A549 (cell line): ENCODE results near the gene SORCS3. TPM values are rescaled to one million over a fixed set of nuclear protein-coding genes. Genes with fewer than 3 reads are reported as not detected.

Source experiments
- ATAC-seq, 2 experiments: fragments of 200-7000 bp in 1 of 2; fragments of >200 bp in 1 of 2; cut with Nextera tagmentation in 1 of 2; cut with Tn5 transposase in 1 of 2; 3 replicates each; pipeline versions ENCODE4 v1.8.0 to v1.9.1; 2018 to 2020; ENCODE audit warnings: mild to moderate bottlenecking in 1 of 2, moderate library complexity in 1 of 2
- CTCF ChIA-PET: fragments of 300-600 bp; sonication (Branson Sonifier 250); formaldehyde crosslinking; extraction: SDS; loops from one replicate; lab custom pipeline; 2021; ENCODE audit warnings: antibody characterized with exemption, inconsistent platforms; lab: Yijun Ruan, JAX
- POLR2A ChIA-PET: fragments of 350-600 bp; formaldehyde crosslinking; extraction: SDS; loops from one replicate; lab custom pipeline; 2021; ENCODE audit warnings: antibody characterized with exemption, inconsistent platforms; lab: Yijun Ruan, JAX
- DNase-seq, 2 experiments: peaks; one replicate each; pipeline versions ENCODE4 v3.0.0 to v3.0.0-alpha.2; 2011 to 2016; ENCODE audit warnings: low read depth in 1 of 2, low spot score in 1 of 2
- FAIRE-seq: peaks from 2 replicates; lab custom pipeline; 2011; peaks lifted over from hg19 to GRCh38; lab: Jason Lieb, UNC
- H3K27ac ChIP-seq, 2 experiments: fragments of >200 bp; sonication (Bioruptor Twin); formaldehyde crosslinking; 3 replicates each; pipeline ENCODE4 v1.5.1; 2016 to 2017
- H3K4me1 ChIP-seq: fragments of >200 bp; sonication (Bioruptor Twin); formaldehyde crosslinking; 3 replicates; pipeline ENCODE4 v1.6.1; 2016
- H3K4me2 ChIP-seq: fragments of >200 bp; sonication (Bioruptor Twin); formaldehyde crosslinking; 3 replicates; pipeline ENCODE4 v1.6.1; 2016
- H3K4me3 ChIP-seq: fragments of >200 bp; sonication (Bioruptor Twin); formaldehyde crosslinking; 3 replicates; pipeline ENCODE4 v1.5.1; 2016
- H3K9me3 ChIP-seq: fragments of >200 bp; sonication (Bioruptor Twin); formaldehyde crosslinking; 3 replicates; pipeline ENCODE4 v1.6.1; 2016
- ATOH8 ChIP-seq: fragments of 250-450 bp; sonication (Bioruptor Pico); IDR thresholded peaks from 2 replicates; pipeline ENCODE4 v1.5.0; 2020; ENCODE audit warnings: low read depth, mild to moderate bottlenecking, moderate library complexity
- CBX2 ChIP-seq: fragments of 200-600 bp; sonication (generic); IDR thresholded peaks from 2 replicates; pipeline ENCODE4 v1.6.1; 2016; ENCODE audit warnings: low read depth, mild to moderate bottlenecking, borderline replicate concordance
- EHF ChIP-seq: fragments of 250-450 bp; sonication (Bioruptor Pico); IDR thresholded peaks from 2 replicates; pipeline ENCODE4 v1.5.0; 2020; ENCODE audit warnings: mild to moderate bottlenecking
- EHMT2 ChIP-seq: fragments of 200-600 bp; sonication (generic); IDR thresholded peaks from 2 replicates; pipeline ENCODE4 v1.6.1; 2016; ENCODE audit warnings: antibody characterized with exemption, low read depth, mild to moderate bottlenecking, moderate library complexity
- EP300 ChIP-seq, 2 experiments: fragments of >200 bp; sonication (Bioruptor Twin); formaldehyde crosslinking; IDR thresholded peaks; 2 replicates in 1 of 2; 3 replicates in 1 of 2; pipeline ENCODE4 v1.6.1; 2016 to 2017
- FOSL2 ChIP-seq, 2 experiments: fragments of 450-650 bp in 1 of 2; fragments of >200 bp in 1 of 2; sonication (Bioruptor Twin) in 1 of 2; formaldehyde crosslinking; IDR thresholded peaks; 2 replicates each; pipeline versions ENCODE4 v1.5.0 to v1.6.1; 2016 to 2020; ENCODE audit warnings: mild to moderate bottlenecking in 1 of 2, moderate library complexity in 1 of 2
- GATA3 ChIP-seq: IDR thresholded peaks from 2 replicates; pipeline ENCODE4 v1.6.1; 2012; ENCODE audit warnings: borderline replicate concordance
- HOXA7 ChIP-seq: fragments of 250-450 bp; sonication (Bioruptor Pico); IDR thresholded peaks from 2 replicates; pipeline ENCODE4 v1.5.0; 2020; ENCODE audit warnings: mild to moderate bottlenecking, moderate library complexity
- HOXB5 ChIP-seq: fragments of 250-450 bp; sonication (Bioruptor Pico); IDR thresholded peaks from 2 replicates; pipeline ENCODE4 v1.5.0; 2020; ENCODE audit warnings: mild to moderate bottlenecking, moderate library complexity
- JUNB ChIP-seq: fragments of >200 bp; sonication (Bioruptor Twin); formaldehyde crosslinking; IDR thresholded peaks from 2 replicates; pipeline ENCODE4 v1.6.1; 2016
- KDM5A ChIP-seq: fragments of 200-600 bp; sonication (generic); IDR thresholded peaks from 2 replicates; pipeline ENCODE4 v1.6.1; 2016; ENCODE audit warnings: antibody characterized with exemption, mild to moderate bottlenecking
- MAFK ChIP-seq: fragments of 450-650 bp; IDR thresholded peaks from 2 replicates; pipeline ENCODE4 v1.6.1; 2014; ENCODE audit not compliant: partially characterized antibody
- MAZ ChIP-seq: fragments of 150-350 bp; IDR thresholded peaks from 2 replicates; pipeline ENCODE4 v1.6.1; 2014; ENCODE audit warnings: antibody characterized with exemption, low read depth, low read length, borderline replicate concordance
- NR3C1 ChIP-seq: fragments of >200 bp; sonication (Bioruptor Twin); formaldehyde crosslinking; IDR thresholded peaks from 3 replicates; pipeline ENCODE4 v1.6.1; 2017
- PBX3 ChIP-seq: IDR thresholded peaks from 2 replicates; pipeline ENCODE4 v1.6.1; 2012
- POLR2A ChIP-seq: IDR thresholded peaks from 2 replicates; pipeline ENCODE4 v1.6.1; 2012; ENCODE audit warnings: mild to moderate bottlenecking, low read length
- POLR2AphosphoS2 ChIP-seq: conservative IDR thresholded peaks from 2 replicates; pipeline ENCODE4 v1.6.1; 2012; ENCODE audit warnings: low read length, improper control_type of control experiment, inconsistent platforms
- RARB ChIP-seq: fragments of 250-450 bp; sonication (Bioruptor Pico); IDR thresholded peaks from 2 replicates; pipeline ENCODE4 v1.8.0; 2021; ENCODE audit warnings: mild to moderate bottlenecking, moderate library complexity
- RCOR1 ChIP-seq: fragments of 150-350 bp; IDR thresholded peaks from 2 replicates; pipeline ENCODE4 v1.6.1; 2014; ENCODE audit warnings: antibody characterized with exemption, low read length, low read depth
- SMC3 ChIP-seq: fragments of >200 bp; sonication (Bioruptor Twin); formaldehyde crosslinking; IDR thresholded peaks from 3 replicates; pipeline ENCODE4 v1.6.1; 2018; ENCODE audit warnings: inconsistent platforms
- TP53 ChIP-seq: fragments of 250-450 bp; sonication (Bioruptor Pico); IDR thresholded peaks from 2 replicates; pipeline ENCODE4 v1.5.0; 2021; ENCODE audit warnings: mild to moderate bottlenecking, moderate library complexity
- ZSCAN20 ChIP-seq: fragments of 250-450 bp; sonication (Bioruptor Pico); IDR thresholded peaks from 2 replicates; pipeline ENCODE4 v1.8.0; 2022; ENCODE audit warnings: mild to moderate bottlenecking, moderate library complexity
- WGBS: methylation state at CpG from one replicate; pipeline ENCODE4 v1.1.6; 2017; ENCODE audit errors: missing lambda C conversion rate; 5-methylcytosine and 5-hydroxymethylcytosine counted together
- polyA plus RNA-seq, 4 experiments: library from polyadenylated mRNA; depleted of rRNA in 3 of 4; stranded (reverse); fragments of >200 nt; fragmentation: RNase III in 1 of 4; extraction: RNeasy Plus Mini Kit Qiagen cat#74134 plus additional on column Dnase treatment in 1 of 4; gene quantifications; 2 replicates in 3 of 4; 3 replicates in 1 of 4; pipeline ENCODE4 v1.2.3, GENCODE V29; 2011 to 2017
- TF ChIP-seq, protein P1 (sequence below): fragments of 150-350 bp; IDR thresholded peaks from 2 replicates; pipeline ENCODE4 v1.6.1; 2014; ENCODE audit warnings: low read depth, mild to moderate bottlenecking, low read length
- TF ChIP-seq, protein P2 (sequence below): fragments of >200 bp; sonication (Bioruptor Twin); formaldehyde crosslinking; IDR thresholded peaks from 2 replicates; pipeline ENCODE4 v1.6.1; 2016
- TF ChIP-seq, protein P3 (sequence below): IDR thresholded peaks from 2 replicates; pipeline ENCODE4 v1.6.1; 2012; ENCODE audit warnings: low read depth, borderline replicate concordance
- TF ChIP-seq, protein P4 (sequence below): fragments of >200 bp; sonication (Bioruptor Twin); formaldehyde crosslinking; IDR thresholded peaks from 3 replicates; pipeline ENCODE4 v1.5.1; 2016
- TF ChIP-seq, protein P5 (sequence below): fragments of 450-650 bp; IDR thresholded peaks from 2 replicates; pipeline ENCODE4 v1.6.1; 2014; ENCODE audit warnings: antibody characterized with exemption

The SORCS3 gene
- polyA plus RNA-seq, 2 of the 4 experiments (the other 2 are of a cell fraction), result not detected

- CTCF ChIA-PET, result no interaction called here
- TF ChIP-seq TP53 (CRISPR knock-in tag) (no peak), HOXA7 (no peak), JUNB (no peak), SMC3 (no peak), HOXB5 (CRISPR knock-in tag) (no peak), CBX2 (no peak), RCOR1 (no peak), EHMT2 (no peak), GATA3 (no peak), FOSL2 (IDR thresholded peaks at IDR 0.05) (no peak), FOSL2 (CRISPR knock-in tag; IDR thresholded peaks at IDR 0.05) (no peak), NR3C1 (no peak), MAZ (no peak), POLR2A (no peak)
- TF ChIP-seq, protein P1, sequence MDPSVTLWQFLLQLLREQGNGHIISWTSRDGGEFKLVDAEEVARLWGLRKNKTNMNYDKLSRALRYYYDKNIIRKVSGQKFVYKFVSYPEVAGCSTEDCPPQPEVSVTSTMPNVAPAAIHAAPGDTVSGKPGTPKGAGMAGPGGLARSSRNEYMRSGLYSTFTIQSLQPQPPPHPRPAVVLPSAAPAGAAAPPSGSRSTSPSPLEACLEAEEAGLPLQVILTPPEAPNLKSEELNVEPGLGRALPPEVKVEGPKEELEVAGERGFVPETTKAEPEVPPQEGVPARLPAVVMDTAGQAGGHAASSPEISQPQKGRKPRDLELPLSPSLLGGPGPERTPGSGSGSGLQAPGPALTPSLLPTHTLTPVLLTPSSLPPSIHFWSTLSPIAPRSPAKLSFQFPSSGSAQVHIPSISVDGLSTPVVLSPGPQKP, result no peak
- TF ChIP-seq, protein P2, sequence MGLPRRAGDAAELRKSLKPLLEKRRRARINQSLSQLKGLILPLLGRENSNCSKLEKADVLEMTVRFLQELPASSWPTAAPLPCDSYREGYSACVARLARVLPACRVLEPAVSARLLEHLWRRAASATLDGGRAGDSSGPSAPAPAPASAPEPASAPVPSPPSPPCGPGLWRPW, result no peak
- TF ChIP-seq, protein P3, sequence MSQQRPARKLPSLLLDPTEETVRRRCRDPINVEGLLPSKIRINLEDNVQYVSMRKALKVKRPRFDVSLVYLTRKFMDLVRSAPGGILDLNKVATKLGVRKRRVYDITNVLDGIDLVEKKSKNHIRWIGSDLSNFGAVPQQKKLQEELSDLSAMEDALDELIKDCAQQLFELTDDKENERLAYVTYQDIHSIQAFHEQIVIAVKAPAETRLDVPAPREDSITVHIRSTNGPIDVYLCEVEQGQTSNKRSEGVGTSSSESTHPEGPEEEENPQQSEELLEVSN, result no peak
- TF ChIP-seq, protein P4, sequence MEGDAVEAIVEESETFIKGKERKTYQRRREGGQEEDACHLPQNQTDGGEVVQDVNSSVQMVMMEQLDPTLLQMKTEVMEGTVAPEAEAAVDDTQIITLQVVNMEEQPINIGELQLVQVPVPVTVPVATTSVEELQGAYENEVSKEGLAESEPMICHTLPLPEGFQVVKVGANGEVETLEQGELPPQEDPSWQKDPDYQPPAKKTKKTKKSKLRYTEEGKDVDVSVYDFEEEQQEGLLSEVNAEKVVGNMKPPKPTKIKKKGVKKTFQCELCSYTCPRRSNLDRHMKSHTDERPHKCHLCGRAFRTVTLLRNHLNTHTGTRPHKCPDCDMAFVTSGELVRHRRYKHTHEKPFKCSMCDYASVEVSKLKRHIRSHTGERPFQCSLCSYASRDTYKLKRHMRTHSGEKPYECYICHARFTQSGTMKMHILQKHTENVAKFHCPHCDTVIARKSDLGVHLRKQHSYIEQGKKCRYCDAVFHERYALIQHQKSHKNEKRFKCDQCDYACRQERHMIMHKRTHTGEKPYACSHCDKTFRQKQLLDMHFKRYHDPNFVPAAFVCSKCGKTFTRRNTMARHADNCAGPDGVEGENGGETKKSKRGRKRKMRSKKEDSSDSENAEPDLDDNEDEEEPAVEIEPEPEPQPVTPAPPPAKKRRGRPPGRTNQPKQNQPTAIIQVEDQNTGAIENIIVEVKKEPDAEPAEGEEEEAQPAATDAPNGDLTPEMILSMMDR, result no peak
- TF ChIP-seq, all 56 proteins: peak for 0
- WGBS, result 49% methylated on average over 2 of the region's 2 CpGs
- POLR2A ChIA-PET, result no interaction called here
- 0 out of 6 replicates have a peak overlapping the region, but pooled peaks of 1 of the 2 experiments have one; percentile 49 for H3K27ac ChIP-seq
- H3K4me3 ChIP-seq, result peak overlapping the region; percentile 38; the same call in 1 of the 3 replicates
- no peaks in the 10 kb centered on the region for H3K4me1 ChIP-seq
- no peak for DNase-seq
- H3K4me2 ChIP-seq, result peak overlapping the region; percentile 98
- H3K9me3 ChIP-seq, result no peaks in the 10 kb centered on the region
- ATAC-seq, result no peak; a peak in 2 of 6 replicates
- FAIRE-seq, result no peak
Observed at GRCh38 chr10:104681485-104681884, 40.4 kb downstream of the SORCS3 start.

- no peak overlapping the region for H3K27ac ChIP-seq
- POLR2A ChIA-PET, result no interaction called here
- no peak for ATAC-seq
- H3K9me3 ChIP-seq, result no peaks in the 10 kb centered on the region
- no peaks in the 10 kb centered on the region for H3K4me1 ChIP-seq
- CTCF ChIA-PET, result no interaction called here
- no peak for TF ChIP-seq ZSCAN20 (CRISPR knock-in tag)
- TF ChIP-seq PBX3, result no peak
- no peak for TF ChIP-seq MAFK
- TF ChIP-seq, protein P5, sequence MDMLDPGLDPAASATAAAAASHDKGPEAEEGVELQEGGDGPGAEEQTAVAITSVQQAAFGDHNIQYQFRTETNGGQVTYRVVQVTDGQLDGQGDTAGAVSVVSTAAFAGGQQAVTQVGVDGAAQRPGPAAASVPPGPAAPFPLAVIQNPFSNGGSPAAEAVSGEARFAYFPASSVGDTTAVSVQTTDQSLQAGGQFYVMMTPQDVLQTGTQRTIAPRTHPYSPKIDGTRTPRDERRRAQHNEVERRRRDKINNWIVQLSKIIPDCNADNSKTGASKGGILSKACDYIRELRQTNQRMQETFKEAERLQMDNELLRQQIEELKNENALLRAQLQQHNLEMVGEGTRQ, result no peak
- no peak for TF ChIP-seq POLR2AphosphoS2
- no peak for TF ChIP-seq KDM5A
- no peak for TF ChIP-seq HOXB5 (CRISPR knock-in tag)
- no peak for TF ChIP-seq ATOH8
- TF ChIP-seq RARB (CRISPR knock-in tag), result no peak
- no peak for TF ChIP-seq EP300 (IDR thresholded peaks at IDR 0.05)
- TF ChIP-seq, protein P2, result no peak
- TF ChIP-seq, protein P3, result no peak
- no peak for TF ChIP-seq CBX2
- TF ChIP-seq, protein P1, result no peak
- no peak for TF ChIP-seq EHF
- no peak for TF ChIP-seq TP53 (CRISPR knock-in tag)
- no peak for TF ChIP-seq FOSL2 (IDR thresholded peaks at IDR 0.05)
- no peak for TF ChIP-seq FOSL2 (CRISPR knock-in tag; IDR thresholded peaks at IDR 0.05)
- TF ChIP-seq, all 56 proteins: peak for 0
- H3K4me3 ChIP-seq, result no peak overlapping the region
- no peak overlapping the region for H3K4me2 ChIP-seq
- no peak for FAIRE-seq
- DNase-seq, result no peak
- 9% methylated on average over 1 of the region's 1 CpG for WGBS
Observed at GRCh38 chr10:104683567-104683966, 42.5 kb downstream of the SORCS3 start.
